PFSK-1 (cell line): ENCODE data around the gene KDM4C. TPM values are rescaled to one million over a fixed set of nuclear protein-coding genes. Genes with fewer than 3 reads are reported as not detected.

ENCODE experiments used
- FOXP2 ChIP-seq: optimal IDR thresholded peaks from 2 replicates; pipeline ENCODE3; 2011; ENCODE audit warnings: borderline replicate concordance, control low read depth, inconsistent platforms; ENCODE audit not compliant: insufficient read depth; ENCODE audit errors: extremely low read length, extremely low read depth
- POLR2AphosphoS5 ChIP-seq: IDR thresholded peaks from 2 replicates; pipeline ENCODE4 v1.6.1; 2012; ENCODE audit warnings: low read depth, mild to moderate bottlenecking, control low read depth, low read length, moderate library complexity
- REST ChIP-seq, 2 experiments: IDR thresholded peaks; 2 replicates each; pipeline versions ENCODE4 v1.6.1 to v1.8.0; 2011 to 2012; ENCODE audit warnings: low read depth in 2 of 2, low read length in 2 of 2, control low read depth in 1 of 2, inconsistent platforms in 1 of 2, mild to moderate bottlenecking in 1 of 2, moderate library complexity in 1 of 2; ENCODE audit not compliant: insufficient read depth in 1 of 2
- SIN3A ChIP-seq: IDR thresholded peaks from 2 replicates; pipeline ENCODE4 v1.6.1; 2012; ENCODE audit warnings: mild to moderate bottlenecking, low read length, moderate library complexity, borderline replicate concordance; ENCODE audit not compliant: insufficient read depth
- TAF1 ChIP-seq: IDR thresholded peaks from 2 replicates; pipeline ENCODE4 v1.6.1; 2012; ENCODE audit warnings: low read length, control low read depth, borderline replicate concordance; ENCODE audit not compliant: insufficient read depth
- polyA plus RNA-seq: library from polyadenylated mRNA; unstranded; fragments of >200 nt; gene quantifications from one replicate; pipeline ENCODE4 v1.2.1, GENCODE V29; 2012; ENCODE audit warnings: low read depth, missing spikeins; ENCODE audit not compliant: insufficient read length

Gene KDM4C
- 7.3 TPM for polyA plus RNA-seq

GRCh38 chr9:6757456-6758247 is at the start of gene KDM4C:
TSS of gene KDM4C (plus strand) at chr9:6757973. CDS start at chr9:6792989, 35,016 bp downstream.
- TF ChIP-seq REST (IDR thresholded peaks at IDR 0.05; ENCODE audit: insufficient read depth in 1 of 2, low read depth in 2 of 2, low read length in 2 of 2) (no peak; a peak in 1 of 4 replicates), POLR2AphosphoS5 (peak; percentile 78), FOXP2 (peak; percentile 57)

- TF ChIP-seq TAF1 (no peak), REST (IDR thresholded peaks at IDR 0.05; ENCODE audit: insufficient read depth in 1 of 2, low read depth in 2 of 2, low read length in 2 of 2) (no peak), POLR2AphosphoS5 (no peak), FOXP2 (no peak), SIN3A (no peak)
Measured at GRCh38 chr9:6708732-6709131, 49.0 kb upstream of the KDM4C start.

GRCh38 chr9:6711403-6711802 is 46.4 kb upstream of the KDM4C start:
- TF ChIP-seq FOXP2 (no peak), REST (IDR thresholded peaks at IDR 0.05; ENCODE audit: insufficient read depth in 1 of 2, low read depth in 2 of 2, low read length in 2 of 2) (no peak), SIN3A (no peak)

- TF ChIP-seq SIN3A (no peak), REST (IDR thresholded peaks at IDR 0.05; ENCODE audit: insufficient read depth in 1 of 2, low read depth in 2 of 2, low read length in 2 of 2) (no peak), POLR2AphosphoS5 (no peak), TAF1 (no peak), FOXP2 (no peak)
Measured at GRCh38 chr9:6712041-6712440, 45.7 kb upstream of the KDM4C start.
